KMS-11 (cell line): ENCODE results near the gene TPM4.

Source experiments
- H2AFZ ChIP-seq: fragments of 200-600 bp; sonication (generic); 2 replicates; pipeline ENCODE4 v1.6.1; 2016; ENCODE audit warnings: antibody characterized with exemption, mixed run types, low read depth
- H3K27ac ChIP-seq: fragments of 200-600 bp; sonication (generic); 2 replicates; pipeline ENCODE4 v1.6.1; 2016; ENCODE audit warnings: mild to moderate bottlenecking, mixed run types
- H3K27me3 ChIP-seq: fragments of 200-600 bp; sonication (generic); 2 replicates; pipeline ENCODE4 v1.6.1; 2017; ENCODE audit warnings: mild to moderate bottlenecking, low read depth, mixed run types, moderate library complexity; ENCODE audit not compliant: insufficient read depth
- H3K36me3 ChIP-seq: fragments of 200-600 bp; sonication (generic); 2 replicates; pipeline ENCODE4 v1.6.1; 2017; ENCODE audit warnings: mild to moderate bottlenecking, mixed run types; ENCODE audit not compliant: insufficient read depth
- H3K4me1 ChIP-seq: fragments of 200-600 bp; sonication (generic); 2 replicates; pipeline ENCODE4 v1.6.1; 2016; ENCODE audit warnings: mild to moderate bottlenecking, low read depth, mixed run types; ENCODE audit not compliant: poor library complexity, severe bottlenecking
- H3K4me2 ChIP-seq: fragments of 200-600 bp; sonication (generic); 2 replicates; pipeline ENCODE4 v1.7.0; 2016; ENCODE audit warnings: mild to moderate bottlenecking, mixed run types
- H3K4me3 ChIP-seq: fragments of 200-600 bp; sonication (generic); IDR thresholded peaks from 2 replicates; pipeline ENCODE4 v1.6.1; 2017; ENCODE audit warnings: low read depth, low read length, mixed read lengths; ENCODE audit not compliant: insufficient read depth
- H3K79me2 ChIP-seq: fragments of 200-600 bp; sonication (generic); 2 replicates; pipeline ENCODE4 v1.6.1; 2016; ENCODE audit warnings: low read depth, mixed run types; ENCODE audit not compliant: insufficient read depth
- H3K9ac ChIP-seq: fragments of 200-600 bp; sonication (generic); 2 replicates; pipeline ENCODE4 v1.6.1; 2016; ENCODE audit warnings: mild to moderate bottlenecking, mixed run types
- H4K20me1 ChIP-seq: fragments of 200-600 bp; sonication (generic); 2 replicates; pipeline ENCODE4 v1.6.1; 2016; ENCODE audit warnings: mild to moderate bottlenecking, mixed run types; ENCODE audit not compliant: insufficient read depth
- CTCF ChIP-seq: fragments of 200-600 bp; sonication (generic); conservative IDR thresholded peaks from 2 replicates; pipeline ENCODE4 v1.6.1; 2017; ENCODE audit warnings: low read depth, mild to moderate bottlenecking, antibody characterized with exemption, low read length, moderate library complexity, mixed read lengths

TPM4 gene

GRCh38 chr19:16089010-16089846 is 12.9 kb downstream of the TPM4 start:
- Histone ChIP-seq H3K36me3 (peaks cover 21% of the 10 kb centered on the region; the same call in 1 of the 2 replicates), H3K9ac (no peak overlapping the region), H3K27me3 (no peaks in the 10 kb centered on the region), H3K4me3 (no peak overlapping the region), H3K27ac (no peak overlapping the region), H2AFZ (no peak overlapping the region), H3K79me2 (peaks cover 2% of the 10 kb centered on the region; the same call in 1 of the 2 replicates), H3K4me2 (no peak overlapping the region), H4K20me1 (no peaks in the 10 kb centered on the region), H3K4me1 (no peaks in the 10 kb centered on the region)
- no peak for TF ChIP-seq CTCF

- Histone ChIP-seq H3K27ac (no peak overlapping the region), H3K27me3 (no peaks in the 10 kb centered on the region), H3K4me3 (no peak overlapping the region), H3K79me2 (no peaks in the 10 kb centered on the region; the same call in 1 of the 2 replicates), H4K20me1 (no peaks in the 10 kb centered on the region), H2AFZ (no peak overlapping the region), H3K9ac (no peak overlapping the region), H3K36me3 (peaks cover 18% of the 10 kb centered on the region; the same call in 1 of the 2 replicates), H3K4me2 (no peak overlapping the region), H3K4me1 (no peaks in the 10 kb centered on the region)
- no peak for TF ChIP-seq CTCF
These were observed 15.5 kb downstream of the TPM4 start for GRCh38 chr19:16091546-16092475.

- no peak for TF ChIP-seq CTCF
- H3K9ac ChIP-seq, result no peak overlapping the region
- no peak overlapping the region for H3K4me3 ChIP-seq
- peaks cover 9% of the 10 kb centered on the region; the same call in 1 of the 2 replicates for H3K36me3 ChIP-seq
- no peaks in the 10 kb centered on the region for H3K27me3 ChIP-seq
- no peak overlapping the region for H3K27ac ChIP-seq
- no peaks in the 10 kb centered on the region for H4K20me1 ChIP-seq
- H3K4me2 ChIP-seq, result no peak overlapping the region
- no peaks in the 10 kb centered on the region for H3K4me1 ChIP-seq
- no peaks in the 10 kb centered on the region; the same call in 1 of the 2 replicates for H3K79me2 ChIP-seq
- no peak overlapping the region for H2AFZ ChIP-seq
These were observed 18.2 kb downstream of the TPM4 start for GRCh38 chr19:16094360-16095070.

- Histone ChIP-seq H3K9ac (no peak overlapping the region), H3K27me3 (no peaks in the 10 kb centered on the region), H3K4me1 (no peaks in the 10 kb centered on the region), H3K27ac (no peak overlapping the region), H3K4me3 (no peak overlapping the region), H3K4me2 (no peak overlapping the region), H2AFZ (no peak overlapping the region), H3K36me3 (peaks cover 9% of the 10 kb centered on the region; the same call in 1 of the 2 replicates), H3K79me2 (no peaks in the 10 kb centered on the region; the same call in 1 of the 2 replicates), H4K20me1 (no peaks in the 10 kb centered on the region)
- TF ChIP-seq CTCF, result no peak
These were observed 18.8 kb downstream of the TPM4 start for GRCh38 chr19:16095071-16095571.
